Spinal cord (tissue), 10 donors: Measurements from ENCODE around the gene PHKA2. TPM values are rescaled to one million over a fixed set of nuclear protein-coding genes. Genes with fewer than 3 reads are reported as not detected.
A peak's percentile ranks its signal among the peaks of the same experiment; 100 is the strongest.

Experiments
- DNase-seq, 6 donors: peaks; one replicate each; pipeline versions ENCODE4 v3.0.0 to v3.0.0-alpha.2; 2013 to 2015; ENCODE audit warnings: low spot score in 6 of 6, low read depth in 4 of 6
- H3K27ac ChIP-seq: one replicate; pipeline ENCODE4 v1.5.1; 2013; ENCODE audit warnings: low read depth, low read length, control low read depth
- H3K27me3 ChIP-seq: one replicate; pipeline ENCODE4 v1.6.1; 2013; ENCODE audit warnings: low read length; ENCODE audit not compliant: control insufficient read depth, insufficient read depth
- H3K36me3 ChIP-seq: one replicate; pipeline ENCODE4 v1.6.1; 2013; ENCODE audit warnings: low read length; ENCODE audit not compliant: control insufficient read depth, insufficient read depth
- H3K4me1 ChIP-seq: one replicate; pipeline ENCODE4 v1.6.1; 2013; ENCODE audit warnings: low read length; ENCODE audit not compliant: control insufficient read depth, insufficient read depth
- H3K4me3 ChIP-seq: one replicate; pipeline ENCODE4 v1.5.1; 2013; ENCODE audit warnings: low read depth, low read length, control low read depth
- H3K9me3 ChIP-seq: one replicate; pipeline ENCODE4 v1.6.1; 2013; ENCODE audit warnings: low read length; ENCODE audit not compliant: control insufficient read depth, insufficient read depth
- WGBS: methylation state at CpG from one replicate; pipeline ENCODE4 v1.1.5; 2013; ENCODE audit warnings: missing lambda C conversion rate; ENCODE audit not compliant: insufficient coverage; 5-methylcytosine and 5-hydroxymethylcytosine counted together
- polyA plus RNA-seq, 2 donors: library from polyadenylated mRNA; unstranded; fragments of 120-200 nt; gene quantifications; one replicate each; pipeline ENCODE4 v1.2.1, GENCODE V29; 2013; ENCODE audit not compliant: insufficient read length in 2 of 2
- total RNA-seq, 2 donors: library from RNA; depleted of rRNA in 1 of 2; stranded (reverse); fragments of 120-200 nt in 1 of 2; fragments of >200 nt in 1 of 2; gene quantifications; one replicate each; pipeline versions ENCODE4 v1.2.3 to v1.2.4, GENCODE V29; 2013 to 2014
- donor health status: healthy.

Gene PHKA2
- total and polyA plus RNA-seq, 4 donors: 16.8 to 31.7 (median 24.2) TPM

GRCh38 chrX:18877469-18877868, 106.4 kb downstream of the PHKA2 start:
- Histone ChIP-seq H3K27me3 (no peaks in the 10 kb centered on the region), H3K9me3 (no peaks in the 10 kb centered on the region), H3K27ac (no peak overlapping the region), H3K4me3 (no peak overlapping the region), H3K36me3 (no peaks in the 10 kb centered on the region), H3K4me1 (peaks cover 6% of the 10 kb centered on the region)
- 83% methylated on average over 1 of the region's 7 CpGs for WGBS
- no peak for DNase-seq

GRCh38 chrX:18875256-18875878, 108.5 kb downstream of the PHKA2 start:
- H3K4me3 ChIP-seq: no peak overlapping the region
- H3K27ac ChIP-seq: no peak overlapping the region
- WGBS: 71% methylated on average over 15 of the region's 15 CpGs
- H3K4me1 ChIP-seq: peaks cover 16% of the 10 kb centered on the region
- no peak for DNase-seq
- no peaks in the 10 kb centered on the region for H3K27me3 ChIP-seq
- no peaks in the 10 kb centered on the region for H3K9me3 ChIP-seq
- H3K36me3 ChIP-seq: no peaks in the 10 kb centered on the region

- Histone ChIP-seq H3K4me3 (no peak overlapping the region), H3K36me3 (no peaks in the 10 kb centered on the region), H3K27ac (no peak overlapping the region), H3K4me1 (peaks cover 16% of the 10 kb centered on the region), H3K27me3 (no peaks in the 10 kb centered on the region), H3K9me3 (no peaks in the 10 kb centered on the region)
- no peak for DNase-seq
- WGBS: 84% methylated on average over 27 of the region's 27 CpGs
These were observed 109.2 kb downstream of the PHKA2 start for GRCh38 chrX:18874560-18875255.

- WGBS: 88% methylated on average over 10 of the region's 12 CpGs
- no peak overlapping the region for H3K27ac ChIP-seq
These were observed 110.1 kb downstream of the PHKA2 start for GRCh38 chrX:18873836-18874235.

GRCh38 chrX:18873189-18873791, 110.6 kb downstream of the PHKA2 start:
- Histone ChIP-seq H3K36me3 (no peaks in the 10 kb centered on the region), H3K27me3 (no peaks in the 10 kb centered on the region), H3K4me3 (no peak overlapping the region), H3K4me1 (peaks cover 16% of the 10 kb centered on the region), H3K9me3 (no peaks in the 10 kb centered on the region), H3K27ac (no peak overlapping the region)
- WGBS: 75% methylated on average over 24 of the region's 27 CpGs
- no peak for DNase-seq

More at GRCh38 chrX:18873836-18874235, 110.1 kb downstream of the PHKA2 start:
- H3K4me3 ChIP-seq: no peak overlapping the region
- H3K36me3 ChIP-seq: no peaks in the 10 kb centered on the region
- no peak for DNase-seq
- peaks cover 16% of the 10 kb centered on the region for H3K4me1 ChIP-seq
- no peaks in the 10 kb centered on the region for H3K27me3 ChIP-seq
- no peaks in the 10 kb centered on the region for H3K9me3 ChIP-seq

GRCh38 chrX:18872621-18873020, 111.3 kb downstream of the PHKA2 start:
- Histone ChIP-seq H3K9me3 (no peaks in the 10 kb centered on the region), H3K4me3 (no peak overlapping the region), H3K27me3 (no peaks in the 10 kb centered on the region), H3K4me1 (peaks cover 16% of the 10 kb centered on the region), H3K36me3 (no peaks in the 10 kb centered on the region), H3K27ac (no peak overlapping the region)
- DNase-seq: no peak
- WGBS: 88% methylated on average over 6 of the region's 8 CpGs

GRCh38 chrX:18871970-18872369, 111.9 kb downstream of the PHKA2 start:
- Histone ChIP-seq H3K9me3 (no peaks in the 10 kb centered on the region), H3K4me1 (peaks cover 16% of the 10 kb centered on the region), H3K36me3 (no peaks in the 10 kb centered on the region), H3K4me3 (no peak overlapping the region), H3K27ac (no peak overlapping the region), H3K27me3 (no peaks in the 10 kb centered on the region)
- no peak for DNase-seq
- 68% methylated on average over 11 of the region's 12 CpGs for WGBS

- Histone ChIP-seq H3K4me3 (no peak overlapping the region), H3K4me1 (peaks cover 16% of the 10 kb centered on the region), H3K27ac (no peak overlapping the region), H3K27me3 (no peaks in the 10 kb centered on the region), H3K9me3 (no peaks in the 10 kb centered on the region), H3K36me3 (no peaks in the 10 kb centered on the region)
- 81% methylated on average over 6 of the region's 10 CpGs for WGBS
- DNase-seq: peak in 1 of 6 donors; percentile 56
These were observed 112.6 kb downstream of the PHKA2 start for GRCh38 chrX:18871161-18871890.

- Histone ChIP-seq H3K27me3 (no peaks in the 10 kb centered on the region), H3K36me3 (no peaks in the 10 kb centered on the region), H3K4me3 (no peak overlapping the region), H3K9me3 (no peaks in the 10 kb centered on the region), H3K4me1 (no peaks in the 10 kb centered on the region), H3K27ac (no peak overlapping the region)
- DNase-seq: no peak
- no CpG with 5 or more reads among the region's 15 CpGs for WGBS
These were observed 119.5 kb downstream of the PHKA2 start for GRCh38 chrX:18864390-18864920.
